HG03565 (cell line): Measurements from ENCODE around the gene RIN3.

Source experiments
- ATAC-seq: cut with Tn5 transposase; IDR thresholded peaks from one replicate; pipeline ENCODE4 v1.9.1; 2021; ENCODE audit warnings: mild to moderate bottlenecking, moderate library complexity; ENCODE audit not compliant: unreplicated experiment

The RIN3 gene

GRCh38 chr14:92513204-92513965 is at the start of gene RIN3:
TSS of gene RIN3 (plus strand) at chr14:92513781. CDS start at chr14:92513933, 152 bp downstream.
- ATAC-seq: peak; percentile 53

DNA sequence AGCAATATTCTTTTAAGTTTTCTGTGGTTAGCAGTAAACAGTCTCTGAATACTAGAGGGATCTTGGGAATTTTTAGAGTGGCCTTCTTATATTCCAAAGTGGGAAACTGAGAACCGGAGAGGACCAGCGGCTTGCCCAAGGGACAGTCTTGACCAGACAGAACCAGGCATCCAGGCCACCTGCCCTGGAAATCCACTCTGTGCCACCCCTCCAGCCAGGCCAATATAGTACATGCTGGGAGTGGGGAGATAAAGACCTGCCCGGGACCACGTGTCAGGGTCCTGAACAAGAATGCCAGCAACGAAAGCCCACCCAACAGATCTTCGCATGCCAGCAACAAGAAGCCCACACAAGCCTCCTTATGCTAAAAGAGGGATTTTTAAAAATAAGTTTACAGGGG is 49.4 kb upstream of the RIN3 start:
- no peak for ATAC-seq

- no peak for ATAC-seq
Observed at GRCh38 chr14:92464716-92465115, 48.9 kb upstream of the RIN3 start.

- no peak for ATAC-seq
Observed at GRCh38 chr14:92465353-92466055, 48.1 kb upstream of the RIN3 start.

GRCh38 chr14:92466059-92466458 is 47.5 kb upstream of the RIN3 start:
- no peak for ATAC-seq

- no peak for ATAC-seq
Observed at GRCh38 chr14:92469515-92469914, 44.1 kb upstream of the RIN3 start.

GRCh38 chr14:92470215-92470614 is 43.4 kb upstream of the RIN3 start:
- no peak for ATAC-seq

DNA sequence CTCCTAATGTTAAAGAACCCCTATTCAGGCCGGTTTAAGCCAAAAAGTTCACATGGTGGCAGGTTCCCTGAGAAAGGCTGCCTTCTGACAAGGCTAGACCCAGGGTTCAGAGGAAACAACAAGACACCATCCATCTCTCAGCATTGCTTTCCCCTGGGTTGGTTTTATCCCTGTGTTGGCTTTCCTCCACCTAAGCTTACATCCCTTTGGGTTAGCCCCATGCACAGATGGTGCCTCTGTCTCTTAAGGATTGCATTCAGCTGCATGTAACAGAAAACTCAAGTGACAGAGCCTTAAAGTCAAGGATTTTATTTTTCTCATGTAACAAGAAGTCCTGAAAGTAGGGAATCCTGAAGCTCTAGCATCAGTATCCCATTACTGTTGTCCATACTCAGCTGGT is 42.8 kb upstream of the RIN3 start:
- ATAC-seq: no peak

- no peak for ATAC-seq
Observed at GRCh38 chr14:92471919-92472318, 41.7 kb upstream of the RIN3 start.

DNA sequence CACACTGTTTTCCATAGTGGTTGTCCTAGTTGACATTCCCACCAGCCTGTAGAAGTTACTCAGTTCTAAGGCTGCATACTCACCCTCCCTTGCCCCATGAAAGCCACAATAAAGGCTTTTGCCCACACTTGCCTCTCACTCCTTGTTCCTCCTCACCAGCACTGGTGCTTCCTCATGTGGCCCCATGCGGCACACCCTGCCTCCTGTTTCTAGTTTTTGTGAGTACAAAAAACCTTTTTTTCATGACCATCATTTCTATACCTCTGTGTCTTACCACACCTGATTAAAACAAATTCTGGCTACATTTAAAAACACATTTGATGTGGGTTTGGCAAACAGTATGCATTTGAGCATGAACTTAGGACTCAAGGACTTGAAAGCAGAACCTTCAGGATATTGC is 40.7 kb upstream of the RIN3 start:
- ATAC-seq: no peak

- ATAC-seq: no peak
Observed at GRCh38 chr14:92473261-92473968, 40.2 kb upstream of the RIN3 start.

DNA sequence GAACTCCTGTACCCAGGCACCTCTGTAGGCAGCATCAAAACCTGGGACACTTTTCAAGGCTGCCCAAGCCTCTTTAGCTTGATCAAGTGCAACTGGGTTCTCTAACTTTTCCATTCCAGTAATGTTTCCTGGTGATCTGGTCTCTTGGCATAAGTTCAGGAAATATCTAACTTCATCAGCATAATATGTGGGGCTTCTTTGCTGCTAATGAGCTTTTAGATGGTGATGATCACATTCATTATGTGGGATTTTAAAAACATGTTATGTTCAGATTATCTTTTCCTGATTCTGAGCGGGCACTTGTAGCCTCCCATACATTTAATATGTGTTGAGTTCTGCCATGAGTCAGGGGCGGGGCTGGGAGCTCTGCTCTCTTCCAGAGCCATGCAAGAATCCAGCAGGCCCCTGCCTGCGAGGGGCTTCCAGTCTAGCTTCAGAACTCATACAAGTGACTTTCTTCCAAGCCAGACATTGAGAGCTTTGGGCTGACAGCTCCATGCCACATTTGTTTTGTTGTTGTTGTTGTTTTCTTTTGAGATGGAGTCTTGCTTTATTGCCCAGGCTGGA is 39.5 kb upstream of the RIN3 start:
- no peak for ATAC-seq

DNA sequence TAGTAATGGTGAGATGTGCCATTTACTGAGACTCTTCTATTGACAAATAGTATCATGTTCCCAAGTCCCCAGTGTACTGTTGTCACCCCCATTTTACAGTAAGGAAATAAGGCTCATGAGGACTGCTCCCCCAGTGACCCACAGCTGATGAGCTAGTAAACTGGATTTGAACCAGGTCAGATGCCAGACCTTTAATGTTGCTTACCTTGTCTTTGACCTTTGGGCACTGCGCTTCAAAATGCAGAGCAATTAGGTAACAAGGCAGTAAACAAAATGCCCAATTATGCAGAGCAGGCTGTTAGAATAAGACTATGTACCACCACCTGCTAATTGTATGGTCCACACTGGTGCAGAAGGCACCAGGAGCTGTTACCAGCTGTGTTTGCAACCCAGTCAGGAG is 38.5 kb upstream of the RIN3 start:
- ATAC-seq: no peak

DNA sequence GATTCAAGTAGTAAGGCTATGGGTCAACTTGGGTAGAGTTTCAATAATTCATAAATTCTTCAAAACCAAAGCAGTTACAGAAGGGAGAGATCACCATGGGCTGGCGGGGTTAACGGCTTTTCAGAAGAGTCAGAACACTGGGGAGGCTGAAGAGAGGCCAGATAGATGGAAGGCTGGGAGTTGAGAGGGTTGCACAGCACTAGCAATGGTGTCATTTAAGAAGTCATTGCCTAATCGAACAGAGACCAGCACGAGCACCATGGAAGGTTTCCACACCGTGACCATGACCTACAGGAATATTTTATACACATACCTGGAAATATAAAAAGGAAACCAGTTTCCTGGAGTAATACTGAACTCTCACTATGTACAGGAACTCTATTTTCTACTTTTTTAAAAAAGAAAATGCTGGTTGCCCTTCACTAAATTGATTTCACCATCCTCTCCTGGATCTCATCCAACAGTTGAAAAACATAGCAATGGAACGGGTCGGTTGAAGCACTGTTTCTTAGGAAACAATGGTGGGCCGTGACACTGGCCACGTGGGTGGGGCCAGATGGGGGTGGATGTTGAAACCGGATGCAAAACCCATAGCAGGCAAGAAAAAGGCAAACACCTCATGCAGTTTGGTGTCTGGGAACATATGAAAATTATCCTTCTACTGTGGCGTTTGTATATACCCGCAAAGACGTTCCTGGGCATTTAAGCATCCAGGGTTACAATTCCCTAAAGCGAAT is 38.0 kb upstream of the RIN3 start:
- ATAC-seq: no peak

GRCh38 chr14:92480856-92481255 is 32.7 kb upstream of the RIN3 start:
- ATAC-seq: no peak

GRCh38 chr14:92481386-92481785 is 32.2 kb upstream of the RIN3 start:
- ATAC-seq: no peak

DNA sequence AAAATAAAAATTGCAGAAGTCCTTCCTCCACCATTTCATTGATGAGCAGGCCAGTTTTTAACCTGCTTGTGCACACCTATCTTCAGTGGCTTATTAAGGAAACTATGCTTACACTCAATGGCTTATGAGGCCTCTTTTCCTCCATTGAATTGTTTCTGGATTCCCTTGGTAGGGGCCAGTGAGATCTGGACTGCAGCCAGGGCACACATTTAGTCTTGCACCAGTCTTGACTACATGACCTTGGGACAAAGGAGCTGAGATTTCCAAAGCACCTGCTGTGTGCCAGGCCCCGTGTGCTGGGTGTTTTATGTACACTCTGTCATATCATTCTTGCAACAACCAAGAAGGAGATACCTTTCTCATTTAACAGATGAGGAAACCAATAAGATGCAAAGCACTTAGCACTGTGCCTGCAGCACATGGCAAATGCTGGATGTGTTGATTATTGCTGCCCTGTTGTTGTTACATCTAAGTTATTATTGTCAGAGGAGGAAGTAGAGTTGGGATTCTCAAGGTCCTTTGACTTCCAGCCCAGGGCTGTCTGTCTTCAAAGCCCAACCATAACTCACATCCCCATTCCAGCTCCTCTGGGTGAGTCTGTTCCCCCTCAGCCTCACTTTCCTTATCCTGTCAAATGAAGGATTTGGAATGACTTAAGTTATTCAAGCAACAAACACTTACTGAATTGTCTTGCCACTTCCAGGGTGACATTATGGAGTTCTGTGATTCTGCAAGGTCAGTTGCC is 31.6 kb upstream of the RIN3 start:
- no peak for ATAC-seq

GRCh38 chr14:92482621-92483319 is 30.8 kb upstream of the RIN3 start:
- no peak for ATAC-seq

- no peak for ATAC-seq
Observed at GRCh38 chr14:92484132-92484823, 29.3 kb upstream of the RIN3 start.
